GM21360 (cell line): ENCODE results near the gene TRIM75.
A peak's percentile ranks its signal among the peaks of the same experiment; 100 is the strongest.
"Not testable (repeated sequence)": the region's sequence is repeated elsewhere in the genome, so short reads cannot be mapped to it uniquely, and the experiment has no call there.

Experiments used
- ATAC-seq: cut with Tn5 transposase; IDR thresholded peaks from one replicate; pipeline ENCODE4 v1.9.1; 2021; ENCODE audit warnings: mild to moderate bottlenecking, moderate library complexity; ENCODE audit not compliant: unreplicated experiment

TRIM75 gene

GRCh38 chr4:165053645-165054044, at the start of gene TRIM75:
Gene TRIM75, plus strand, starts transcription at chr4:165053866. Its CDS starts 5,282 bp downstream, at chr4:165059148.
- no peak for ATAC-seq

GRCh38 chr4:165005352-165005925, 48.2 kb upstream of the TRIM75 start:
- ATAC-seq, result no peak

- no peak for ATAC-seq
These were observed 47.2 kb upstream of the TRIM75 start for GRCh38 chr4:165006456-165006855.

GRCh38 chr4:165006886-165007285, 46.8 kb upstream of the TRIM75 start:
- ATAC-seq, result no peak

GRCh38 chr4:165009493-165010227, 44.0 kb upstream of the TRIM75 start:
- ATAC-seq, result peak; percentile 66

- ATAC-seq, result no peak
These were observed 43.2 kb upstream of the TRIM75 start for GRCh38 chr4:165010487-165010886.

- no peak for ATAC-seq
These were observed 42.7 kb upstream of the TRIM75 start for GRCh38 chr4:165010991-165011390.

GRCh38 chr4:165011403-165011802, 42.3 kb upstream of the TRIM75 start:
- no peak for ATAC-seq

GRCh38 chr4:165013691-165014090, 40.0 kb upstream of the TRIM75 start:
- ATAC-seq, result no peak

- ATAC-seq, result peak; percentile 62
These were observed 36.7 kb upstream of the TRIM75 start for GRCh38 chr4:165016971-165017370.

GRCh38 chr4:165019995-165020394, 33.7 kb upstream of the TRIM75 start:
- ATAC-seq, result not testable (repeated sequence)

- not testable (repeated sequence) for ATAC-seq
These were observed 27.9 kb upstream of the TRIM75 start for GRCh38 chr4:165025782-165026181.

GRCh38 chr4:165027762-165028402, 25.8 kb upstream of the TRIM75 start:
- no peak for ATAC-seq

- ATAC-seq, result no peak
These were observed 22.0 kb upstream of the TRIM75 start, which contains the start of gene TRIM60 for GRCh38 chr4:165031436-165032211. Gene TRIM60, plus strand, starts transcription at chr4:165031999. Its CDS starts 8,074 bp downstream, at chr4:165040073.

GRCh38 chr4:165048170-165048569, 5.5 kb upstream of the TRIM75 start:
- ATAC-seq, result no peak

- ATAC-seq, result no peak
These were observed 1.0 kb upstream of the TRIM75 start for GRCh38 chr4:165052627-165053026.

- no peak for ATAC-seq
These were observed 1.9 kb downstream of the TRIM75 start for GRCh38 chr4:165055601-165056000.

GRCh38 chr4:165058666-165059065, 5.0 kb downstream of the TRIM75 start:
- ATAC-seq, result no peak

GRCh38 chr4:165059386-165059785, 5.7 kb downstream of the TRIM75 start:
- ATAC-seq, result no peak

GRCh38 chr4:165060938-165061337, 7.3 kb downstream of the TRIM75 start:
- no peak for ATAC-seq

GRCh38 chr4:165070560-165070959, 16.9 kb downstream of the TRIM75 start:
- no peak for ATAC-seq
